Skin epidermis (tissue), 12 donors: ENCODE results near the gene BCL7B.
"Not testable (repeated sequence)": the region's sequence is repeated elsewhere in the genome, so short reads cannot be mapped to it uniquely, and the experiment has no call there.

Experiments used
- H3K27ac ChIP-seq, 21 experiments: fragments of 200-600 bp; sonication (generic) in 11 of 21; one replicate each; pipeline ENCODE4 v1.5.0; 2020; ENCODE audit warnings: mild to moderate bottlenecking in 3 of 21, inconsistent platforms in 2 of 21, moderate library complexity in 2 of 21
- H3K4me3 ChIP-seq, 7 experiments: fragments of 200-600 bp; sonication (generic) in 2 of 7; one replicate each; pipeline ENCODE4 v1.5.0; 2020; ENCODE audit warnings: inconsistent platforms in 2 of 7, mild to moderate bottlenecking in 2 of 7, moderate library complexity in 1 of 7

The BCL7B gene

GRCh38 chr7:73539709-73540108, 17.8 kb downstream of the BCL7B start:
- Histone ChIP-seq H3K27ac (no peak overlapping the region), H3K4me3 (no peak overlapping the region)

- H3K4me3 ChIP-seq, H3K27ac ChIP-seq: not testable (repeated sequence)
Observed at GRCh38 chr7:73538510-73538909, 19.0 kb downstream of the BCL7B start.

GRCh38 chr7:73537051-73537450, 20.4 kb downstream of the BCL7B start:
- H3K27ac ChIP-seq = no peak overlapping the region
- no peak overlapping the region for H3K4me3 ChIP-seq

GRCh38 chr7:73536479-73536878, 21.0 kb downstream of the BCL7B start:
- H3K4me3 ChIP-seq = no peak overlapping the region

GRCh38 chr7:73535918-73536317, 21.6 kb downstream of the BCL7B start:
- not testable (repeated sequence) for H3K4me3 ChIP-seq

More at GRCh38 chr7:73536479-73536878, 21.0 kb downstream of the BCL7B start:
- no peak overlapping the region for H3K27ac ChIP-seq

GRCh38 chr7:73533742-73534141, 23.7 kb downstream of the BCL7B start:
- H3K27ac ChIP-seq = no peak overlapping the region
- no peak overlapping the region for H3K4me3 ChIP-seq

More at GRCh38 chr7:73535918-73536317, 21.6 kb downstream of the BCL7B start:
- not testable (repeated sequence) for H3K27ac ChIP-seq

- Histone ChIP-seq H3K27ac (no peak overlapping the region), H3K4me3 (no peak overlapping the region)
Observed at GRCh38 chr7:73532224-73532623, 25.3 kb downstream of the BCL7B start.

- Histone ChIP-seq H3K27ac (no peak overlapping the region), H3K4me3 (no peak overlapping the region)
Observed at GRCh38 chr7:73530800-73531199, 26.7 kb downstream of the BCL7B start.

GRCh38 chr7:73526896-73527821, 30.3 kb downstream of the BCL7B start:
- peak overlapping the region in 4 of 21 experiments; percentile 0 to 56 (median 34) for H3K27ac ChIP-seq
- no peak overlapping the region for H3K4me3 ChIP-seq

- H3K4me3 ChIP-seq = not testable (repeated sequence)
- peak overlapping the region in 7 of 21 experiments; percentile 3 to 56 (median 16) for H3K27ac ChIP-seq
Observed at GRCh38 chr7:73526158-73526494, 31.4 kb downstream of the BCL7B start.

- Histone ChIP-seq H3K4me3 (peak within 1 kb of the TSS; percentile 67 to 97 (median 89)), H3K27ac (peak within 1 kb of the TSS; percentile 76 to 98 (median 90))
Observed at GRCh38 chr7:73522105-73522872, 35.2 kb downstream of the BCL7B start, which contains the start of gene BAZ1B. TSS of gene BAZ1B (minus strand) at chr7:73522293. CDS start at chr7:73521933, 360 bp downstream.

GRCh38 chr7:73521636-73522104, 35.8 kb downstream of the BCL7B start:
- Histone ChIP-seq H3K27ac (peak overlapping the region; percentile 76 to 98 (median 90)), H3K4me3 (peak overlapping the region; percentile 67 to 97 (median 89))

GRCh38 chr7:73520673-73521635, 36.5 kb downstream of the BCL7B start:
- H3K27ac ChIP-seq = peak overlapping the region; percentile 76 to 98 (median 90)
- H3K4me3 ChIP-seq = peak overlapping the region; percentile 67 to 97 (median 89)

GRCh38 chr7:73519867-73520672, 37.4 kb downstream of the BCL7B start:
- Histone ChIP-seq H3K27ac (peak overlapping the region in 14 of 21 experiments; percentile 25 to 98 (median 92)), H3K4me3 (peak overlapping the region; percentile 1 to 97 (median 73))

- no peak overlapping the region for H3K4me3 ChIP-seq
- no peak overlapping the region for H3K27ac ChIP-seq
Observed at GRCh38 chr7:73518470-73518869, 39.0 kb downstream of the BCL7B start.

GRCh38 chr7:73517241-73517995, 40.1 kb downstream of the BCL7B start:
- H3K4me3 ChIP-seq = no peak overlapping the region
- no peak overlapping the region for H3K27ac ChIP-seq

- Histone ChIP-seq H3K4me3 (no peak overlapping the region), H3K27ac (no peak overlapping the region)
Observed at GRCh38 chr7:73515178-73515577, 42.3 kb downstream of the BCL7B start.
